HL-60 (cell line): ENCODE results near the gene TRUB2.

Experiments used
- CTCF ChIP-seq: IDR thresholded peaks from one replicate; pipeline ENCODE4 v1.5.1; 2011; ENCODE audit warnings: low read length, control low read depth, inconsistent platforms; ENCODE audit not compliant: insufficient read depth
- POLR2AphosphoS5 ChIP-seq: IDR thresholded peaks from 2 replicates; pipeline ENCODE4 v1.6.1; 2012; ENCODE audit warnings: low read depth
- REST ChIP-seq: IDR thresholded peaks from 2 replicates; pipeline ENCODE4 v1.6.1; 2012; ENCODE audit warnings: low read depth; ENCODE audit not compliant: insufficient replicate concordance
- SPI1 ChIP-seq: IDR thresholded peaks from 2 replicates; pipeline ENCODE4 v1.6.1; 2012; ENCODE audit warnings: low read depth, mild to moderate bottlenecking, borderline replicate concordance

GRCh38 chr9:128257086-128257825 is 65.0 kb downstream of the TRUB2 start:
- TF ChIP-seq CTCF (no peak), REST (no peak), SPI1 (no peak), POLR2AphosphoS5 (no peak)
